ENCODE measurements around the gene GNB5. TPM values are rescaled to one million over a fixed set of nuclear protein-coding genes. Genes with fewer than 3 reads are reported as not detected.
"Not testable (repeated sequence)": the region's sequence is repeated elsewhere in the genome, so short reads cannot be mapped to it uniquely, and the experiment has no call there.

GNB5 gene
- total RNA-seq, result 10 to 100 TPM in 1 of 3 donors, 1 to 10 TPM in 2; 9.0 to 12.8 (median 10.0) TPM

GRCh38 chr15:52191207-52191606, at the start of gene GNB5:
Gene GNB5 (minus strand): TSS chr15:52191392. CDS start chr15:52184676, 6,716 bp downstream.
- H3K4me1 Mint-ChIP-seq (ENCODE audit: low read depth), result no peaks in the 10 kb centered on the region
- H3K4me3 Mint-ChIP-seq, result no peak within 1 kb of the TSS
- no peaks in the 10 kb centered on the region for H3K27me3 Mint-ChIP-seq (ENCODE audit: low read depth)
- H3K36me3 Mint-ChIP-seq (ENCODE audit: insufficient read depth), result no peaks in the 10 kb centered on the region
- DNase-seq (no peak), ATAC-seq (no peak)
- H3K9me3 Mint-ChIP-seq, result no peaks in the 10 kb centered on the region

DNA sequence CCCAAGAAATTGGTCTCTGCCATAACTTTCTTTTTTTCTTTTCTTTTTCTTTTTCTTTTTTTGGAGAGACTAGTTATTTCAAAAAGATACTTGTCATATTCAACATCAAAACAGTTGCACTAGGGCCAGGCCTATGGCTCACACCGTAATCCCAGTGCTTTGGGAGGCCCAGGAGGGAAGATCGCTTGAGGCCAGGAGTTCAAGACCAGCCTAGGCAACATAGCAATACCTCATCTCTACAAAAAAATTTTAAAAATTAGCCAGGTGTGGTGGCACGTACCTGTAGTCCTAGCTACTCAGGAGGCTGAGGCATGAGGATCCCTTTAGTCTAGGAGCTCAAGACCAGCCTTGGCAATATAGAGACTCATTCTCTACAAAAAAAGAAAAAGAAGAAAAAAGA, 49.0 kb upstream of the GNB5 start:
- Mint-ChIP-seq H3K4me1 (ENCODE audit: low read depth) (peaks cover 16% of the 10 kb centered on the region), H3K9me3 (no peaks in the 10 kb centered on the region), H3K36me3 (ENCODE audit: insufficient read depth) (no peaks in the 10 kb centered on the region), H3K4me3 (no peak overlapping the region), H3K27me3 (ENCODE audit: low read depth) (no peaks in the 10 kb centered on the region)
- no peak for ATAC-seq
- DNase-seq, result no peak

- H3K4me1 Mint-ChIP-seq (ENCODE audit: low read depth), result peaks cover 28% of the 10 kb centered on the region
- ATAC-seq; H3K36me3 Mint-ChIP-seq (ENCODE audit: insufficient read depth); H3K4me3 Mint-ChIP-seq; H3K9me3 Mint-ChIP-seq; DNase-seq; H3K27me3 Mint-ChIP-seq (ENCODE audit: low read depth): not testable (repeated sequence)
Measured at GRCh38 chr15:52238989-52239525, 47.9 kb upstream of the GNB5 start.

GRCh38 chr15:52238149-52238548, 47.0 kb upstream of the GNB5 start:
- ATAC-seq (no peak), DNase-seq (no peak)
- Mint-ChIP-seq H3K4me1 (ENCODE audit: low read depth) (peaks cover 36% of the 10 kb centered on the region), H3K27me3 (ENCODE audit: low read depth) (no peaks in the 10 kb centered on the region), H3K9me3 (no peaks in the 10 kb centered on the region), H3K36me3 (ENCODE audit: insufficient read depth) (no peaks in the 10 kb centered on the region), H3K4me3 (no peak overlapping the region)

- Mint-ChIP-seq H3K36me3 (ENCODE audit: insufficient read depth) (no peaks in the 10 kb centered on the region), H3K4me1 (ENCODE audit: low read depth) (peaks cover 39% of the 10 kb centered on the region), H3K27me3 (ENCODE audit: low read depth) (no peaks in the 10 kb centered on the region), H3K9me3 (no peaks in the 10 kb centered on the region), H3K4me3 (no peak overlapping the region)
- ATAC-seq (peak in 1 of 2 donors; percentile 46), DNase-seq (no peak)
Measured at GRCh38 chr15:52236013-52236412, 44.8 kb upstream of the GNB5 start.

DNA sequence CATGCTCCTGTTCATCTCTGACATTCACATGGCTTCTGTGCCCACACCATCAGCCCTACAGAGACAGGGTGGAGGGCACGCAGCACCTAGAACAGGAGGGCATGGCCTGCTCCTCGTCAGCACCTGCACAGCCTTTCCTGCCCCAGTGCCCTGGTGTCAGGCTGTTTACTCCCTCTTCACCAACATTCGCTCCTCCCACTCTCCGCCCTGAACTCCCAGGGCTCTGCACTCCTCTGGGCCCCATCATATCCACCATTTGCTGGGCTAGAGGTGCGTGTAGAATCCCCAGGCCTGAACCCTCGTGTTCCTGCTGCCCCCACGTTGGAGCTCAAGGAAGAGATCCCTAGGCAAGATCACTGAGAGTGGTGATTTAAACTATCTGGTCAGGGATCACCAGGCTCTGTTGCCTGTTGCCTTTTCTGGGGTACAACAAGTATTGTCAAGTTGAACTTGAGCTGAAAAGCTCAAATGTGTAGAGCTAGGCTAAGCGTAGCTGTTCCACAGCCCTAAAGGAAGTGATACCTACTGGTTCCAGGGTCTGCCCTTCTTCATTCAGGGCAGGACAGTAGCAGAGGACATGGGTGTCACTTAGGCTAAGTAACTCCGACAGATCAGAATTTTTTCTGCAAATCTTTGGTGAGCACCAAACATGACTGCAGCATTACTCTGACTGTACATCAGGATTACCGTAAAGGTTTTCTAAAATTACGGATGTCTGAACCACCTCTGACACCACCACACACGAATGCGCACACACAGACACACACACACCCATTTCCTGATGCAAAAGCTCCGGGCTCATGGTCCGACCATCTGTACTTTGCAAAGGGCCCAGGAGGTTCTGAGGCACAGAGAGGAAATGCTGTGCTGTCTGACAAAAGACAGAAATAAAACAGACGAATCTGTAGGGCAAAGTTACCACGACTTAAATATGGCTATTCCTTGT, 43.7 kb upstream of the GNB5 start:
- H3K4me1 Mint-ChIP-seq (ENCODE audit: low read depth), result peaks cover 38% of the 10 kb centered on the region
- no peaks in the 10 kb centered on the region for H3K27me3 Mint-ChIP-seq (ENCODE audit: low read depth)
- H3K9me3 Mint-ChIP-seq, result no peaks in the 10 kb centered on the region
- peak; percentile 13 for DNase-seq
- no peaks in the 10 kb centered on the region for H3K36me3 Mint-ChIP-seq (ENCODE audit: insufficient read depth)
- peak; percentile 75 to 79 for ATAC-seq
- H3K4me3 Mint-ChIP-seq, result no peak overlapping the region

DNA sequence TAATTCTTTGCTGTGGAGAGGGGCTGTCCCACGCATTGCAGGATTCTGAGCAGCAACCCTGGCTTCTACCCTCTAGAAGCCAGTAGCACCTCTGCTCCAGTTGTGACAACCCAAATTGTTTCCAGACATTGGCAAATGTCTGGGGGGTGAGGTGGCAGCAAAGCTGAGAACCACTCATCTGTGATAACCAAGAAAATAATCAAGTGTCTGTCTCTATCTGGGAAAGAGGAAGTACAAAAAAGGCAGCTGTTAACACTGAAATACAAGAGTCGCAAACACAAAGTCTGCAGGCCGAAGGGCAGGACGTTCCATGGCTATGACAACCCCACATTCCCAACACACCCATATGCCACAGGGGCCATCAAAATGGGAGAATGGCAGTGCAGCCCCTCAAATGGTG, 42.2 kb upstream of the GNB5 start:
- no peak for ATAC-seq
- Mint-ChIP-seq H3K27me3 (ENCODE audit: low read depth) (no peaks in the 10 kb centered on the region), H3K9me3 (no peaks in the 10 kb centered on the region), H3K4me1 (ENCODE audit: low read depth) (peaks cover 38% of the 10 kb centered on the region), H3K4me3 (no peak overlapping the region), H3K36me3 (ENCODE audit: insufficient read depth) (no peaks in the 10 kb centered on the region)
- DNase-seq, result no peak

DNA sequence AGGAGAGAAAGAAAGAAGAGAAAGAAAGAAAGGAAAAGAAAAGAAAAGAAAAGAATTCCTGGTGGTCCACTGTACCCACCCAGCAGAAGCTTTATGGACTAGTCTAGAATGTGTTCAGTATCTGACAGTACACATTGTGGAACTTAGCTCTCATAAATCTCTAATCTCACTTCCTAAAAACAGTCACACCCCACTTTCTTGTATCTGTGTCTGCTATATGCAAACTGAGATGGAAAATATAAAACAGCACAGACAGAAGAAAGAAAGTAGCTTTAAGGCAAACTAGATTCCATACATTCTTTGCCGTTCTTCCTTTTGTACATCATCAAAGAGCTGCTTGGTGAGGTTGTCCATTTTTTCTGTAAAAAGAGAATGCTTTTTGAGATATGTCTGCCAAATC, 41.1 kb upstream of the GNB5 start:
- no peaks in the 10 kb centered on the region for H3K27me3 Mint-ChIP-seq (ENCODE audit: low read depth)
- H3K4me1 Mint-ChIP-seq (ENCODE audit: low read depth), result peaks cover 41% of the 10 kb centered on the region
- no peaks in the 10 kb centered on the region for H3K36me3 Mint-ChIP-seq (ENCODE audit: insufficient read depth)
- H3K9me3 Mint-ChIP-seq, result no peaks in the 10 kb centered on the region
- DNase-seq, result no peak
- no peak for ATAC-seq
- no peak overlapping the region for H3K4me3 Mint-ChIP-seq

GRCh38 chr15:52230073-52230472, 38.9 kb upstream of the GNB5 start:
- ATAC-seq (no peak), DNase-seq (no peak)
- Mint-ChIP-seq H3K27me3 (ENCODE audit: low read depth) (no peaks in the 10 kb centered on the region), H3K36me3 (ENCODE audit: insufficient read depth) (no peaks in the 10 kb centered on the region), H3K4me3 (no peak overlapping the region), H3K4me1 (ENCODE audit: low read depth) (peaks cover 33% of the 10 kb centered on the region), H3K9me3 (no peaks in the 10 kb centered on the region)

DNA sequence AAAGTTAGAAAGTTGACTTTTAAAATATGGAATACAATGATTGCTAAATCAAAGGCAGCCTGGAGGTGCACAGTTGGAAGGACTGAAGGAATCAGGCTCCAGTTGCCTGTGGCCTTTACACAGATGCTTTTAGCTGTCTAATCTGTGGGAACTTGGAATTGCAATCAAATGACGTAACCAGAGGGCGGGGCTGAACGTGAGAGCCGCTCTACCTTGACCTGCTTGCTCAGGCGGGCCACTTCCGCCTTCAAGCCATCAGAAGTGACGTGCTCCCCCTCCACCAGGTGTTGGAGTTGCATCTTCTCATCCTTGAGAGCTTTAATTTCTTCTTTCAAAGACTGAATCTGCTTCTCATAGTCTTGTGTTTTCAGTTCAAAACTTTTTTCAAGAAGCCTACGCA, 37.7 kb upstream of the GNB5 start:
- peaks cover 22% of the 10 kb centered on the region for H3K4me1 Mint-ChIP-seq (ENCODE audit: low read depth)
- ATAC-seq (no peak), DNase-seq (no peak)
- H3K27me3 Mint-ChIP-seq (ENCODE audit: low read depth), result no peaks in the 10 kb centered on the region
- H3K9me3 Mint-ChIP-seq, result no peaks in the 10 kb centered on the region
- no peaks in the 10 kb centered on the region for H3K36me3 Mint-ChIP-seq (ENCODE audit: insufficient read depth)
- H3K4me3 Mint-ChIP-seq, result no peak overlapping the region

- Mint-ChIP-seq H3K27me3 (ENCODE audit: low read depth) (no peaks in the 10 kb centered on the region), H3K36me3 (ENCODE audit: insufficient read depth) (no peaks in the 10 kb centered on the region)
Measured at GRCh38 chr15:52227456-52227855, 36.3 kb upstream of the GNB5 start.

GRCh38 chr15:52225230-52225629, 34.0 kb upstream of the GNB5 start:
- DNase-seq (no peak), ATAC-seq (no peak)
- H3K27me3 Mint-ChIP-seq (ENCODE audit: low read depth), result no peaks in the 10 kb centered on the region
- no peak overlapping the region for H3K4me3 Mint-ChIP-seq
- H3K4me1 Mint-ChIP-seq (ENCODE audit: low read depth), result peaks cover 27% of the 10 kb centered on the region
- no peaks in the 10 kb centered on the region for H3K9me3 Mint-ChIP-seq
- H3K36me3 Mint-ChIP-seq (ENCODE audit: insufficient read depth), result no peaks in the 10 kb centered on the region

More at GRCh38 chr15:52227456-52227855, 36.3 kb upstream of the GNB5 start:
- H3K4me3 Mint-ChIP-seq, result no peak overlapping the region
- H3K4me1 Mint-ChIP-seq (ENCODE audit: low read depth), result peaks cover 19% of the 10 kb centered on the region
- DNase-seq, result peak; percentile 55
- no peaks in the 10 kb centered on the region for H3K9me3 Mint-ChIP-seq
- peak; percentile 97 to 98 for ATAC-seq

GRCh38 chr15:52224211-52224610, 33.0 kb upstream of the GNB5 start:
- no peaks in the 10 kb centered on the region for H3K36me3 Mint-ChIP-seq (ENCODE audit: insufficient read depth)
- ATAC-seq (peak in 1 of 2 donors; percentile 15), DNase-seq (no peak)
- no peak overlapping the region for H3K4me3 Mint-ChIP-seq
- H3K4me1 Mint-ChIP-seq (ENCODE audit: low read depth), result peaks cover 27% of the 10 kb centered on the region
- H3K27me3 Mint-ChIP-seq (ENCODE audit: low read depth), result no peaks in the 10 kb centered on the region
- H3K9me3 Mint-ChIP-seq, result no peaks in the 10 kb centered on the region

- Mint-ChIP-seq H3K4me1 (ENCODE audit: low read depth) (peaks cover 23% of the 10 kb centered on the region), H3K36me3 (ENCODE audit: insufficient read depth) (no peaks in the 10 kb centered on the region), H3K9me3 (no peaks in the 10 kb centered on the region), H3K27me3 (ENCODE audit: low read depth) (no peaks in the 10 kb centered on the region), H3K4me3 (peak overlapping the region; percentile 82)
- ATAC-seq (peak; percentile 74 to 81), DNase-seq (no peak)
Measured at GRCh38 chr15:52221730-52222129, 30.5 kb upstream of the GNB5 start.

All from activated T-cell treated with anti-CD3 and anti-CD28 coated beads, Interleukin-2, amount 50 U/mL, for 4 hours (primary cell).